HEK293 (cell line): ENCODE measurements around the gene PGM2.

Experiments
- CTCF ChIA-PET: fragments of 350-600 bp; formaldehyde crosslinking; extraction: SDS; loops from one replicate; lab custom pipeline; 2021; ENCODE audit warnings: antibody characterized with exemption; lab: Yijun Ruan, JAX
- POLR2A ChIA-PET: fragments of 300-600 bp; formaldehyde crosslinking; extraction: SDS; loops from one replicate; lab custom pipeline; 2020; ENCODE audit warnings: antibody characterized with exemption, inconsistent platforms; lab: Yijun Ruan, JAX
- H3K27ac ChIP-seq: fragments of 200-500 bp; sonication (Bioruptor generic); 2 replicates; pipeline ENCODE4 v1.5.1; 2014; ENCODE audit warnings: low read depth, low read length, control low read depth, inconsistent platforms; ENCODE audit errors: extremely low read depth
- H3K36me3 ChIP-seq, 2 experiments: fragments of 200-500 bp in 1 of 2; sonication (Bioruptor generic) in 1 of 2; 1 replicate in 1 of 2; 2 replicates in 1 of 2; pipeline ENCODE4 v1.5.1; 2014 to 2017; ENCODE audit warnings: inconsistent platforms in 2 of 2, low read length in 2 of 2; ENCODE audit not compliant: control insufficient read depth in 2 of 2, insufficient read depth in 1 of 2
- H3K4me1 ChIP-seq: fragments of 200-500 bp; sonication (Bioruptor generic); 2 replicates; pipeline ENCODE4 v1.5.1; 2014; ENCODE audit warnings: mild to moderate bottlenecking, low read length, inconsistent platforms; ENCODE audit not compliant: control insufficient read depth, insufficient read depth
- H3K4me3 ChIP-seq: 2 replicates; pipeline ENCODE4 v1.5.1; 2011; ENCODE audit warnings: low read depth, mild to moderate bottlenecking, control low read depth, low read length, moderate library complexity
- H3K9me3 ChIP-seq: fragments of 200-500 bp; sonication (Bioruptor generic); 2 replicates; pipeline ENCODE4 v1.5.1; 2014; ENCODE audit warnings: low read depth, low read length, inconsistent platforms; ENCODE audit not compliant: control insufficient read depth, insufficient read depth
- BCL11A ChIP-seq: fragments of 450-650 bp; formaldehyde crosslinking; IDR thresholded peaks from 2 replicates; pipeline ENCODE4 v1.5.1; 2016; ENCODE audit warnings: low read depth, missing biosample characterization, missing genetic modification characterization
- GFI1B ChIP-seq: fragments of 450-650 bp; formaldehyde crosslinking; IDR thresholded peaks from 2 replicates; pipeline ENCODE4 v1.5.1; 2016; ENCODE audit warnings: missing biosample characterization, missing genetic modification characterization
- GLIS1 ChIP-seq: fragments of 450-650 bp; formaldehyde crosslinking; IDR thresholded peaks from 2 replicates; pipeline ENCODE4 v1.5.1; 2016; ENCODE audit warnings: missing biosample characterization, missing genetic modification characterization
- INSM2 ChIP-seq: fragments of 450-650 bp; formaldehyde crosslinking; IDR thresholded peaks from 2 replicates; pipeline ENCODE4 v1.5.1; 2016; ENCODE audit warnings: missing biosample characterization, missing genetic modification characterization
- ZBTB44 ChIP-seq: fragments of 450-650 bp; IDR thresholded peaks from 2 replicates; pipeline ENCODE4 v1.5.1; 2018; ENCODE audit warnings: missing biosample characterization, mild to moderate bottlenecking, missing genetic modification characterization
- ZBTB49 ChIP-seq: fragments of 450-650 bp; formaldehyde crosslinking; IDR thresholded peaks from 2 replicates; pipeline ENCODE4 v1.5.1; 2016; ENCODE audit warnings: missing biosample characterization, missing genetic modification characterization, low read depth
- ZIC2 ChIP-seq: fragments of 450-650 bp; formaldehyde crosslinking; IDR thresholded peaks from 2 replicates; pipeline ENCODE4 v1.5.1; 2016; ENCODE audit warnings: missing biosample characterization, missing genetic modification characterization
- ZNF133 ChIP-seq: fragments of 450-650 bp; formaldehyde crosslinking; IDR thresholded peaks from 2 replicates; pipeline ENCODE4 v1.5.1; 2016; ENCODE audit warnings: missing biosample characterization, missing genetic modification characterization
- ZNF155 ChIP-seq: fragments of 450-650 bp; formaldehyde crosslinking; IDR thresholded peaks from 2 replicates; pipeline ENCODE4 v1.5.1; 2016; ENCODE audit warnings: missing biosample characterization, missing genetic modification characterization
- ZNF16 ChIP-seq: fragments of 450-650 bp; formaldehyde crosslinking; IDR thresholded peaks from 2 replicates; pipeline ENCODE4 v1.5.1; 2016; ENCODE audit warnings: low read depth, missing biosample characterization, missing genetic modification characterization
- ZNF175 ChIP-seq: fragments of 450-650 bp; formaldehyde crosslinking; IDR thresholded peaks from 2 replicates; pipeline ENCODE4 v1.5.1; 2016; ENCODE audit warnings: missing biosample characterization, missing genetic modification characterization
- ZNF214 ChIP-seq: fragments of 450-650 bp; formaldehyde crosslinking; IDR thresholded peaks from 2 replicates; pipeline ENCODE4 v1.5.1; 2017; ENCODE audit warnings: missing biosample characterization, mild to moderate bottlenecking, missing genetic modification characterization, borderline replicate concordance
- ZNF223 ChIP-seq: fragments of 450-650 bp; formaldehyde crosslinking; IDR thresholded peaks from 2 replicates; pipeline ENCODE4 v1.5.1; 2016; ENCODE audit warnings: missing biosample characterization, missing genetic modification characterization
- ZNF302 ChIP-seq: fragments of 450-650 bp; formaldehyde crosslinking; IDR thresholded peaks from 2 replicates; pipeline ENCODE4 v1.5.1; 2016; ENCODE audit warnings: missing biosample characterization, missing genetic modification characterization, low read depth
- ZNF366 ChIP-seq: fragments of 450-650 bp; formaldehyde crosslinking; conservative IDR thresholded peaks from 2 replicates; pipeline ENCODE4 v1.5.1; 2016; ENCODE audit warnings: missing biosample characterization, missing genetic modification characterization
- ZNF37A ChIP-seq: fragments of 450-650 bp; IDR thresholded peaks from 2 replicates; pipeline ENCODE4 v1.5.1; 2018; ENCODE audit warnings: missing biosample characterization, missing genetic modification characterization
- ZNF488 ChIP-seq: fragments of 450-650 bp; formaldehyde crosslinking; IDR thresholded peaks from 2 replicates; pipeline ENCODE4 v1.5.1; 2016; ENCODE audit warnings: missing biosample characterization, missing genetic modification characterization
- ZNF501 ChIP-seq: fragments of 450-650 bp; formaldehyde crosslinking; IDR thresholded peaks from 2 replicates; pipeline ENCODE4 v1.5.1; 2016; ENCODE audit warnings: missing biosample characterization, missing genetic modification characterization
- ZNF514 ChIP-seq: fragments of 450-650 bp; formaldehyde crosslinking; IDR thresholded peaks from 2 replicates; pipeline ENCODE4 v1.5.1; 2016; ENCODE audit warnings: missing biosample characterization, missing genetic modification characterization
- ZNF529 ChIP-seq: fragments of 450-650 bp; formaldehyde crosslinking; IDR thresholded peaks from 2 replicates; pipeline ENCODE4 v1.5.1; 2017; ENCODE audit warnings: missing genetic modification characterization, missing biosample characterization; ENCODE audit not compliant: insufficient replicate concordance
- ZNF571 ChIP-seq: fragments of 450-650 bp; formaldehyde crosslinking; IDR thresholded peaks from 2 replicates; pipeline ENCODE4 v1.5.0; 2017; ENCODE audit warnings: missing biosample characterization, missing genetic modification characterization
- ZNF596 ChIP-seq: fragments of 450-650 bp; IDR thresholded peaks from 2 replicates; pipeline ENCODE4 v1.5.0; 2018; ENCODE audit warnings: missing biosample characterization, mild to moderate bottlenecking, missing genetic modification characterization, moderate library complexity
- ZNF654 ChIP-seq: fragments of 450-650 bp; formaldehyde crosslinking; IDR thresholded peaks from 2 replicates; pipeline ENCODE4 v1.5.1; 2016; ENCODE audit warnings: low read depth, missing biosample characterization, missing genetic modification characterization
- ZNF747 ChIP-seq: fragments of 450-650 bp; formaldehyde crosslinking; IDR thresholded peaks from 2 replicates; pipeline ENCODE4 v1.5.1; 2016; ENCODE audit warnings: missing biosample characterization, missing genetic modification characterization
- ZNF785 ChIP-seq: fragments of 450-650 bp; formaldehyde crosslinking; IDR thresholded peaks from 2 replicates; pipeline ENCODE4 v1.5.1; 2016; ENCODE audit warnings: missing biosample characterization, missing genetic modification characterization

PGM2 gene

GRCh38 chr4:37858872-37859271 lies 32.4 kb downstream of the PGM2 start (continued):
- TF ChIP-seq GFI1B (no peak), ZNF571 (tag by site-specific recombination) (no peak), GLIS1 (no peak), ZNF366 (no peak), ZIC2 (no peak)

- peaks cover 4 to 58% of the 10 kb centered on the region in 2 experiments; a peak in 2 of 3 replicates for H3K36me3 ChIP-seq
- no peaks in the 10 kb centered on the region for H3K4me1 ChIP-seq
- TF ChIP-seq ZNF571 (tag by site-specific recombination): no peak
- TF ChIP-seq ZNF514 (tag by site-specific recombination): no peak
- TF ChIP-seq ZNF747 (tag by site-specific recombination): no peak
- no peak for TF ChIP-seq ZNF155 (tag by site-specific recombination)
- TF ChIP-seq ZNF488 (tag by site-specific recombination): no peak
- TF ChIP-seq ZNF302: no peak
- TF ChIP-seq ZNF529 (tag by site-specific recombination): no peak
- TF ChIP-seq BCL11A: no peak
- no peak for TF ChIP-seq ZNF214 (tag by site-specific recombination)
- TF ChIP-seq ZNF223 (tag by site-specific recombination): no peak
- TF ChIP-seq ZNF596 (tag by site-specific recombination): no peak
- TF ChIP-seq ZNF785: no peak
- TF ChIP-seq INSM2: no peak
- no peak for TF ChIP-seq ZNF16 (tag by site-specific recombination)
- no peak for TF ChIP-seq ZNF654 (tag by site-specific recombination)
- no peak for TF ChIP-seq ZBTB49
- POLR2A ChIA-PET: interaction anchor here (0.6 kb wide), 1 partner anchor 36 kb away, joined by 3 read pairs; no protein-coding TSS in a partner anchor
- H3K27ac ChIP-seq: no peak overlapping the region
- H3K9me3 ChIP-seq: no peaks in the 10 kb centered on the region
- CTCF ChIA-PET: interaction anchor here (1.0 kb wide), 1 partner anchor 16 kb away, joined by 3 read pairs; no protein-coding TSS in a partner anchor
- H3K4me3 ChIP-seq: no peak overlapping the region
These were observed 33.8 kb downstream of the PGM2 start for GRCh38 chr4:37860266-37860665.

- ChIA-PET POLR2A (no interaction called here), CTCF (interaction anchor here (0.6 kb wide), 1 partner anchor 141 kb away, joined by 3 read pairs; no protein-coding TSS in a partner anchor)
- no peaks in the 10 kb centered on the region for H3K9me3 ChIP-seq
- H3K4me3 ChIP-seq: no peak overlapping the region
- no peaks in the 10 kb centered on the region for H3K4me1 ChIP-seq
- H3K27ac ChIP-seq: no peak overlapping the region
- peaks cover 4 to 55% of the 10 kb centered on the region in 2 experiments; a peak in 1 of 3 replicates for H3K36me3 ChIP-seq
- no peak for TF ChIP-seq ZNF175 (tag by site-specific recombination)
- no peak for TF ChIP-seq ZNF37A (tag by site-specific recombination)
- no peak for TF ChIP-seq ZNF16 (tag by site-specific recombination)
- no peak for TF ChIP-seq ZBTB44 (tag by site-specific recombination)
- no peak for TF ChIP-seq ZNF133 (tag by site-specific recombination)
- TF ChIP-seq ZNF501 (tag by site-specific recombination): no peak
These were observed 36.5 kb downstream of the PGM2 start for GRCh38 chr4:37862961-37863360.
